ENCODE measurements around the gene MTCP1.

MTCP1 gene

GRCh38 chrX:155068165-155068564, 2.8 kb downstream of the MTCP1 start:
- Mint-ChIP-seq H3K9me3 (no peaks in the 10 kb centered on the region), H3K27ac (peak overlapping the region; percentile 74), H3K36me3 (ENCODE audit: low read depth) (peaks cover 10% of the 10 kb centered on the region), H3K27me3 (no peaks in the 10 kb centered on the region), H3K4me1 (peaks cover 45% of the 10 kb centered on the region), H3K4me3 (peak overlapping the region; percentile 53)
- ATAC-seq (peak; percentile 30), DNase-seq (no peak)

GRCh38 chrX:155065035-155065734, 5.8 kb downstream of the MTCP1 start:
- Mint-ChIP-seq H3K27me3 (no peaks in the 10 kb centered on the region), H3K27ac (no peak overlapping the region), H3K4me3 (no peak overlapping the region), H3K36me3 (ENCODE audit: low read depth) (peaks cover 5% of the 10 kb centered on the region), H3K9me3 (no peaks in the 10 kb centered on the region), H3K4me1 (peaks cover 33% of the 10 kb centered on the region)
- ATAC-seq (no peak), DNase-seq (no peak)

- DNase-seq (no peak), ATAC-seq (no peak)
- H3K27me3 Mint-ChIP-seq, result no peaks in the 10 kb centered on the region
- no peak overlapping the region for H3K27ac Mint-ChIP-seq
- H3K4me1 Mint-ChIP-seq, result peaks cover 9% of the 10 kb centered on the region
- no peaks in the 10 kb centered on the region for H3K9me3 Mint-ChIP-seq
- peaks cover 5% of the 10 kb centered on the region for H3K36me3 Mint-ChIP-seq (ENCODE audit: low read depth)
- H3K4me3 Mint-ChIP-seq, result no peak overlapping the region
Observed at GRCh38 chrX:155061760-155062159, 9.2 kb downstream of the MTCP1 start.

- ATAC-seq, result peak; percentile 57
- DNase-seq, result peak; percentile 48
- Mint-ChIP-seq H3K4me3 (no peak overlapping the region), H3K27me3 (no peaks in the 10 kb centered on the region), H3K36me3 (ENCODE audit: low read depth) (peaks cover 14% of the 10 kb centered on the region), H3K4me1 (peaks cover 31% of the 10 kb centered on the region), H3K9me3 (no peaks in the 10 kb centered on the region), H3K27ac (no peak overlapping the region)
Observed at GRCh38 chrX:155056877-155057792, 13.8 kb downstream of the MTCP1 start.

- Mint-ChIP-seq H3K4me1 (peaks cover 33% of the 10 kb centered on the region), H3K27me3 (no peaks in the 10 kb centered on the region), H3K4me3 (no peak overlapping the region), H3K9me3 (no peaks in the 10 kb centered on the region), H3K27ac (no peak overlapping the region), H3K36me3 (ENCODE audit: low read depth) (peaks cover 17% of the 10 kb centered on the region)
- ATAC-seq (peak; percentile 62), DNase-seq (no peak)
Observed at GRCh38 chrX:155056471-155056870, 14.5 kb downstream of the MTCP1 start.

GRCh38 chrX:155055494-155055893, 15.4 kb downstream of the MTCP1 start:
- no peak for ATAC-seq
- Mint-ChIP-seq H3K36me3 (ENCODE audit: low read depth) (peaks cover 17% of the 10 kb centered on the region), H3K27ac (peak overlapping the region; percentile 54), H3K4me3 (no peak overlapping the region), H3K9me3 (no peaks in the 10 kb centered on the region), H3K27me3 (no peaks in the 10 kb centered on the region), H3K4me1 (peaks cover 36% of the 10 kb centered on the region)
- no peak for DNase-seq

GRCh38 chrX:155054255-155054654, 16.7 kb downstream of the MTCP1 start:
- ATAC-seq (no peak), DNase-seq (no peak)
- Mint-ChIP-seq H3K27me3 (no peaks in the 10 kb centered on the region), H3K4me1 (peaks cover 43% of the 10 kb centered on the region), H3K4me3 (no peak overlapping the region), H3K27ac (no peak overlapping the region), H3K9me3 (no peaks in the 10 kb centered on the region), H3K36me3 (ENCODE audit: low read depth) (peaks cover 15% of the 10 kb centered on the region)

GRCh38 chrX:155053656-155054055, 17.3 kb downstream of the MTCP1 start:
- Mint-ChIP-seq H3K4me1 (peaks cover 49% of the 10 kb centered on the region), H3K36me3 (ENCODE audit: low read depth) (peaks cover 18% of the 10 kb centered on the region), H3K27ac (peak overlapping the region; percentile 11), H3K27me3 (no peaks in the 10 kb centered on the region), H3K9me3 (no peaks in the 10 kb centered on the region), H3K4me3 (no peak overlapping the region)
- ATAC-seq, result no peak
- no peak for DNase-seq

- no peak for DNase-seq
- Mint-ChIP-seq H3K4me1 (peaks cover 51% of the 10 kb centered on the region), H3K36me3 (ENCODE audit: low read depth) (peaks cover 18% of the 10 kb centered on the region), H3K27ac (peak overlapping the region; percentile 11), H3K9me3 (no peaks in the 10 kb centered on the region), H3K27me3 (no peaks in the 10 kb centered on the region), H3K4me3 (no peak overlapping the region)
- ATAC-seq, result peak; percentile 39
Observed at GRCh38 chrX:155052738-155053498, 18.0 kb downstream of the MTCP1 start.

GRCh38 chrX:155048977-155049619, 21.8 kb downstream of the MTCP1 start:
- H3K4me3 Mint-ChIP-seq, result no peak overlapping the region
- no peaks in the 10 kb centered on the region for H3K27me3 Mint-ChIP-seq
- H3K4me1 Mint-ChIP-seq, result peaks cover 31% of the 10 kb centered on the region
- ATAC-seq, result no peak
- peak overlapping the region; percentile 39 for H3K27ac Mint-ChIP-seq
- DNase-seq, result peak; percentile 48
- H3K36me3 Mint-ChIP-seq (ENCODE audit: low read depth), result peaks cover 28% of the 10 kb centered on the region
- no peaks in the 10 kb centered on the region for H3K9me3 Mint-ChIP-seq

- Mint-ChIP-seq H3K4me3 (no peak overlapping the region), H3K27ac (no peak overlapping the region), H3K4me1 (peaks cover 21% of the 10 kb centered on the region), H3K27me3 (no peaks in the 10 kb centered on the region), H3K9me3 (no peaks in the 10 kb centered on the region), H3K36me3 (ENCODE audit: low read depth) (peaks cover 21% of the 10 kb centered on the region)
- DNase-seq (no peak), ATAC-seq (no peak)
Observed at GRCh38 chrX:155046811-155047528, 24.0 kb downstream of the MTCP1 start.

- H3K27me3 Mint-ChIP-seq, result no peaks in the 10 kb centered on the region
- ATAC-seq, result no peak
- H3K36me3 Mint-ChIP-seq (ENCODE audit: low read depth), result peaks cover 15% of the 10 kb centered on the region
- H3K27ac Mint-ChIP-seq, result no peak overlapping the region
- peaks cover 20% of the 10 kb centered on the region for H3K4me1 Mint-ChIP-seq
- no peaks in the 10 kb centered on the region for H3K9me3 Mint-ChIP-seq
- DNase-seq, result no peak
- no peak overlapping the region for H3K4me3 Mint-ChIP-seq
Observed at GRCh38 chrX:155046129-155046810, 24.7 kb downstream of the MTCP1 start.

- ATAC-seq (no peak), DNase-seq (no peak)
- peaks cover 8% of the 10 kb centered on the region for H3K9me3 Mint-ChIP-seq
- no peaks in the 10 kb centered on the region for H3K27me3 Mint-ChIP-seq
- no peak overlapping the region for H3K4me3 Mint-ChIP-seq
- H3K4me1 Mint-ChIP-seq, result peaks cover 32% of the 10 kb centered on the region
- no peak overlapping the region for H3K27ac Mint-ChIP-seq
- H3K36me3 Mint-ChIP-seq (ENCODE audit: low read depth), result peaks cover 32% of the 10 kb centered on the region
Observed at GRCh38 chrX:155035688-155036087, 35.2 kb downstream of the MTCP1 start.

Data from activated naive CD8-positive, alpha-beta T cell treated with anti-CD3 and anti-CD28 coated beads, Interleukin-2, amount 50 U/mL, for 24 hours (primary cell).